GM23338 (cell line): Measurements from ENCODE around the gene ZNF609. TPM values are rescaled to one million over a fixed set of nuclear protein-coding genes. Genes with fewer than 3 reads are reported as not detected.
A peak's percentile ranks its signal among the peaks of the same experiment; 100 is the strongest.

ENCODE experiments used
- ATAC-seq: fragments of 200-7000 bp; cut with Tn5 transposase; 3 replicates; pipeline ENCODE4 v1.9.1; 2020
- DNase-seq: peaks from one replicate; pipeline ENCODE4 v3.0.0-alpha.2; 2015; ENCODE audit warnings: low spot score
- H2AFZ ChIP-seq: fragments of 200-600 bp; sonication (generic); 2 replicates; pipeline ENCODE4 v1.8.0; 2016; ENCODE audit warnings: antibody characterized with exemption, mild to moderate bottlenecking, moderate library complexity
- H3F3A ChIP-seq: fragments of 200-600 bp; sonication (generic); replicated peaks from 2 replicates; pipeline ENCODE4 v1.8.0; 2017; ENCODE audit warnings: antibody characterized with exemption, mixed run types, low read depth
- H3K27ac ChIP-seq: fragments of 200-600 bp; sonication (generic); 2 replicates; pipeline ENCODE4 v1.6.1; 2016; ENCODE audit warnings: low read depth
- H3K27me3 ChIP-seq: fragments of 200-600 bp; sonication (generic); 2 replicates; pipeline ENCODE4 v1.8.0; 2016; ENCODE audit warnings: mild to moderate bottlenecking, mixed run types, moderate library complexity; ENCODE audit not compliant: insufficient read depth
- H3K36me3 ChIP-seq: fragments of 200-600 bp; sonication (generic); 2 replicates; pipeline ENCODE4 v1.8.0; 2016; ENCODE audit warnings: mild to moderate bottlenecking; ENCODE audit not compliant: insufficient read depth
- H3K4me1 ChIP-seq: fragments of 200-600 bp; sonication (generic); 2 replicates; pipeline ENCODE4 v1.8.0; 2016; ENCODE audit warnings: mild to moderate bottlenecking, moderate library complexity; ENCODE audit not compliant: insufficient read depth
- H3K4me2 ChIP-seq: fragments of 200-600 bp; sonication (generic); 2 replicates; pipeline ENCODE4 v1.7.1; 2017; ENCODE audit warnings: mixed run types
- H3K4me3 ChIP-seq: fragments of 200-600 bp; sonication (generic); 2 replicates; pipeline ENCODE4 v1.6.1; 2016; ENCODE audit warnings: mixed run types
- H3K79me2 ChIP-seq: fragments of 200-600 bp; sonication (generic); replicated peaks from 2 replicates; pipeline ENCODE4 v1.8.0; 2017; ENCODE audit warnings: mild to moderate bottlenecking; ENCODE audit not compliant: insufficient read depth
- H3K9me2 ChIP-seq: fragments of 200-600 bp; sonication (generic); 2 replicates; pipeline ENCODE4 v1.8.0; 2017; ENCODE audit not compliant: insufficient read depth
- H4K20me1 ChIP-seq: fragments of 200-600 bp; sonication (generic); replicated peaks from 2 replicates; pipeline ENCODE4 v1.8.0; 2017; ENCODE audit warnings: mild to moderate bottlenecking; ENCODE audit not compliant: insufficient read depth
- H3K27ac Mint-ChIP-seq: 2 replicates; pipeline ENCODE4 v1.8.0; 2020; ENCODE audit warnings: inconsistent platforms, mild to moderate bottlenecking, moderate library complexity, mixed read lengths
- H3K27me3 Mint-ChIP-seq: 3 replicates; pipeline ENCODE4 v1.8.0; 2022; ENCODE audit warnings: low read depth, mild to moderate bottlenecking, moderate library complexity, mixed read lengths, inconsistent platforms; ENCODE audit not compliant: insufficient read depth, poor library complexity
- H3K36me3 Mint-ChIP-seq: 3 replicates; pipeline ENCODE4 v1.8.0; 2021; ENCODE audit warnings: low read depth, mild to moderate bottlenecking, inconsistent platforms, moderate library complexity, mixed read lengths
- H3K4me1 Mint-ChIP-seq: 3 replicates; pipeline ENCODE4 v1.8.0; 2020; ENCODE audit warnings: mild to moderate bottlenecking, inconsistent platforms, mixed read lengths
- H3K4me3 Mint-ChIP-seq: 3 replicates; pipeline ENCODE4 v1.8.0; 2021; ENCODE audit warnings: moderate library complexity, mild to moderate bottlenecking, inconsistent platforms, mixed read lengths
- H3K9me3 Mint-ChIP-seq: 3 replicates; pipeline ENCODE4 v1.8.0; 2020; ENCODE audit warnings: moderate library complexity, mild to moderate bottlenecking, inconsistent platforms, mixed read lengths
- CREB1 ChIP-seq: fragments of 250-450 bp; sonication (Bioruptor Pico); IDR thresholded peaks from 2 replicates; pipeline ENCODE4 v1.5.0; 2020; ENCODE audit warnings: low read depth, mild to moderate bottlenecking, moderate library complexity
- CTCF ChIP-seq, 2 experiments: fragments of 200-600 bp in 1 of 2; sonication (generic) in 1 of 2; conservative IDR thresholded peaks; 2 replicates each; pipeline versions ENCODE4 v1.5.1 to v1.6.1; 2016 to 2017; ENCODE audit warnings: antibody characterized with exemption in 2 of 2, low read depth in 2 of 2, mild to moderate bottlenecking in 2 of 2, moderate library complexity in 1 of 2
- EZH2 ChIP-seq: fragments of 200-600 bp; sonication (generic); IDR thresholded peaks from one replicate; pipeline ENCODE4 v1.8.0; 2017; ENCODE audit warnings: antibody characterized with exemption, mild to moderate bottlenecking, low read depth; ENCODE audit not compliant: unreplicated experiment
- EZH2phosphoT487 ChIP-seq: fragments of 200-600 bp; sonication (generic); IDR thresholded peaks from one replicate; pipeline ENCODE4 v1.8.1; 2018; ENCODE audit warnings: antibody characterized with exemption; ENCODE audit not compliant: unreplicated experiment
- JUNB ChIP-seq: IDR thresholded peaks from one replicate; pipeline ENCODE4 v1.6.1; 2016; ENCODE audit warnings: antibody characterized with exemption; ENCODE audit not compliant: unreplicated experiment
- POLR2AphosphoS5 ChIP-seq: IDR thresholded peaks from 2 replicates; pipeline ENCODE4 v1.6.1; 2016; ENCODE audit warnings: antibody characterized with exemption, low read depth
- REST ChIP-seq: IDR thresholded peaks from one replicate; pipeline ENCODE4 v1.6.1; 2018; ENCODE audit warnings: antibody characterized with exemption; ENCODE audit not compliant: unreplicated experiment
- STAT1 ChIP-seq: IDR thresholded peaks from one replicate; pipeline ENCODE4 v1.6.1; 2016; ENCODE audit warnings: antibody characterized with exemption; ENCODE audit not compliant: unreplicated experiment
- ZNF331 ChIP-seq: fragments of 250-450 bp; sonication (Bioruptor Pico); IDR thresholded peaks from 2 replicates; pipeline ENCODE4 v1.5.0; 2020; ENCODE audit warnings: low read depth, mild to moderate bottlenecking, moderate library complexity
- polyA plus RNA-seq: library from polyadenylated mRNA; unstranded; fragments of >200 nt; fragmentation: Nextera tagmentation; extraction: Ambion mirVana; gene quantifications from 2 replicates; pipeline ENCODE4 v1.2.1, GENCODE V29; 2016
- total RNA-seq: library from RNA; depleted of rRNA; stranded (reverse); fragments of >200 nt; shearing (Covaris generic); gene quantifications from 2 replicates; pipeline ENCODE4 v1.2.3, GENCODE V29; 2014

ZNF609 gene
- total and polyA plus RNA-seq, 2 experiments from 2014 or later = 26.4 to 40.2 TPM

DNA sequence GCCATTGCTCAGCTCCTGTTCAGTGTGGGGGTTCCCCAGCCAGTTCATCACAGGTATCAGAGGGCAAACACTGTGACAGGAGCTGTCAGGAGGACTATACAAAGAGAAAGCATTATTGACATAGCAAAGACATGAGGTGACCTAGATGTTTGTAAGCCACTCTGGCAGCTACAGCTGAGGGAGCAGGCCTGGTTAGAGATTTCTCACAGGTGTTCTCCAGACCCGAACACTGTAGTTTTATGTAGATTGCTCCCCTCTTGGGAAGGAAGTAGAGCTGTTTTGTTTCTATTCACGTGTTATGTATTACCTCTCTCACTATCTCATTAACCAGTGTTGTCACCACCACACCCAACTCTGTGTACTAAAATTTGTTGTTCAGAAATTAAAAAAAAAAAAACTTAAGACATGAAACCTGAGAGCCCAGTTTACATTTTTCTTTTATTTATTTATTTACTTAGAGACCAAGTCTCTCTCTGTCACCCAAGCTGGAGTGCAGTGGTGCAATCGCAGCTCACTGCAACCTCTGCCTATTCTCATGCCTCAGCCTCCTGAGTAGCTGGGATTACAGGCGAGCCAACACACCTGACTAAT is 191.3 kb downstream of the ZNF609 start:
- Histone ChIP-seq H3F3A (no peaks in the 10 kb centered on the region), H3K4me1 (peaks cover 12% of the 10 kb centered on the region; the same call in 1 of the 2 replicates), H3K27ac (peak overlapping the region; percentile 34; the same call in 1 of the 2 replicates), H3K79me2 (peaks cover 21% of the 10 kb centered on the region), H3K4me2 (peak overlapping the region; percentile 8; the same call in 1 of the 2 replicates), H3K4me3 (no peak overlapping the region), H2AFZ (no peak overlapping the region), H3K27me3 (no peaks in the 10 kb centered on the region), H4K20me1 (peaks cover 3% of the 10 kb centered on the region), H3K36me3 (no peaks in the 10 kb centered on the region), H3K9me2 (no peaks in the 10 kb centered on the region)
- Mint-ChIP-seq H3K27me3 (no peaks in the 10 kb centered on the region), H3K4me3 (no peak overlapping the region), H3K36me3 (no peaks in the 10 kb centered on the region), H3K4me1 (peaks cover 22% of the 10 kb centered on the region), H3K9me3 (no peaks in the 10 kb centered on the region), H3K27ac (peak overlapping the region; percentile 86)
- no peak for TF ChIP-seq STAT1
- TF ChIP-seq ZNF331 (CRISPR knock-in tag) = no peak
- TF ChIP-seq REST = no peak
- ATAC-seq (peak; percentile 94), DNase-seq (peak; percentile 74)

- Histone ChIP-seq H3K36me3 (no peaks in the 10 kb centered on the region), H2AFZ (no peak overlapping the region), H3K9me2 (no peaks in the 10 kb centered on the region), H3K79me2 (peaks cover 21% of the 10 kb centered on the region), H3K27me3 (no peaks in the 10 kb centered on the region), H3F3A (no peaks in the 10 kb centered on the region), H3K4me2 (no peak overlapping the region), H3K27ac (peak overlapping the region; percentile 47; the same call in 1 of the 2 replicates), H3K4me1 (peaks cover 12% of the 10 kb centered on the region; the same call in 1 of the 2 replicates), H3K4me3 (no peak overlapping the region), H4K20me1 (peaks cover 3% of the 10 kb centered on the region)
- ATAC-seq (no peak), DNase-seq (no peak)
- peaks cover 2% of the 10 kb centered on the region for H3K27me3 Mint-ChIP-seq
- no peak overlapping the region for H3K4me3 Mint-ChIP-seq
- peaks cover 2% of the 10 kb centered on the region; the same call in 1 of the 3 replicates for H3K36me3 Mint-ChIP-seq
- H3K9me3 Mint-ChIP-seq = no peaks in the 10 kb centered on the region
- no peak for TF ChIP-seq JUNB
- no peak for TF ChIP-seq ZNF331 (CRISPR knock-in tag)
- no peak for TF ChIP-seq STAT1
- TF ChIP-seq CREB1 (CRISPR knock-in tag) = no peak
- TF ChIP-seq CTCF (conservative IDR thresholded peaks at IDR 0.05; ENCODE audit: low read depth in 2 of 2) = peak in 1 of 2 experiments; percentile 46; a peak in 3 of 4 replicates
- TF ChIP-seq EZH2phosphoT487 = no peak
- TF ChIP-seq POLR2AphosphoS5 = no peak
- no peak for TF ChIP-seq EZH2
- H3K4me1 Mint-ChIP-seq = peaks cover 22% of the 10 kb centered on the region
- H3K27ac Mint-ChIP-seq = no peak overlapping the region
Measured at GRCh38 chr15:64653757-64654156, 193.4 kb downstream of the ZNF609 start.
